Neural cell (in vitro differentiated cells): Measurements from ENCODE around the gene FBXW8. TPM values are rescaled to one million over a fixed set of nuclear protein-coding genes. Genes with fewer than 3 reads are reported as not detected.

Experiments used
- H2AFZ ChIP-seq: fragments of 200-600, 300-800 bp; sonication (generic), shearing (Covaris generic); 2 replicates; pipeline ENCODE4 v1.6.0; 2014; ENCODE audit warnings: low read depth, mild to moderate bottlenecking, antibody characterized with exemption, low read length, moderate library complexity
- H3F3A ChIP-seq: fragments of 200-600 bp; shearing (Covaris generic); 2 replicates; pipeline ENCODE4 v1.6.1; 2016; ENCODE audit warnings: mild to moderate bottlenecking, moderate library complexity, mixed read lengths, antibody characterized with exemption, low read length; ENCODE audit not compliant: insufficient read depth, poor library complexity, severe bottlenecking
- H3K27ac ChIP-seq: fragments of 200-600, 300-800 bp; sonication (generic), shearing (Covaris generic); 2 replicates; pipeline ENCODE4 v1.5.1; 2014; ENCODE audit warnings: mild to moderate bottlenecking, low read length, moderate library complexity
- H3K27me3 ChIP-seq: fragments of 300-800, 200-600 bp; sonication (generic), shearing (Covaris generic); 2 replicates; pipeline ENCODE4 v1.6.0; 2014; ENCODE audit warnings: mild to moderate bottlenecking, low read depth, low read length, moderate library complexity; ENCODE audit not compliant: insufficient read depth
- H3K36me3 ChIP-seq: fragments of 300-800, 200-600 bp; sonication (generic), shearing (Covaris generic); 2 replicates; pipeline ENCODE4 v1.5.1; 2014; ENCODE audit warnings: mild to moderate bottlenecking, antibody characterized with exemption, low read length, moderate library complexity; ENCODE audit not compliant: insufficient read depth
- H3K4me2 ChIP-seq: fragments of 300-800, 200-600 bp; sonication (generic), shearing (Covaris generic); 2 replicates; pipeline ENCODE4 v1.6.0; 2014; ENCODE audit warnings: mild to moderate bottlenecking, low read length
- H3K4me3 ChIP-seq: fragments of 300-800, 200-600 bp; sonication (generic), shearing (Covaris generic); 2 replicates; pipeline ENCODE4 v1.5.1; 2014; ENCODE audit warnings: mild to moderate bottlenecking, low read length, moderate library complexity
- H3K79me2 ChIP-seq: fragments of 200-600 bp; shearing (Covaris generic); replicated peaks from 2 replicates; pipeline ENCODE4 v1.6.0; 2014; ENCODE audit warnings: mild to moderate bottlenecking, low read length, moderate library complexity; ENCODE audit not compliant: insufficient read depth
- H3K9ac ChIP-seq: fragments of 300-800, 200-600 bp; sonication (generic), shearing (Covaris generic); 2 replicates; pipeline ENCODE4 v1.6.1; 2016; ENCODE audit warnings: mild to moderate bottlenecking, low read length, mixed read lengths
- H3K9me2 ChIP-seq: fragments of 200-600 bp; shearing (Covaris generic); 2 replicates; pipeline ENCODE4 v1.6.1; 2016; ENCODE audit warnings: mild to moderate bottlenecking, low read length, mixed read lengths; ENCODE audit not compliant: insufficient read depth
- H3K9me3 ChIP-seq: fragments of 200-600, 300-800 bp; sonication (generic), shearing (Covaris generic); 2 replicates; pipeline ENCODE4 v1.6.1; 2016; ENCODE audit warnings: mild to moderate bottlenecking, mixed run types, low read length, moderate library complexity, mixed read lengths
- H4K20me1 ChIP-seq: fragments of 200-600 bp; shearing (Covaris generic); 2 replicates; pipeline ENCODE4 v1.6.1; 2016; ENCODE audit warnings: mild to moderate bottlenecking, mixed run types; ENCODE audit not compliant: insufficient read depth
- EP300 ChIP-seq: fragments of 450-650 bp; conservative IDR thresholded peaks from 2 replicates; pipeline ENCODE4 v1.6.1; 2014; ENCODE audit warnings: antibody characterized with exemption, mild to moderate bottlenecking, moderate library complexity; ENCODE audit not compliant: poor library complexity, severe bottlenecking
- EZH2 ChIP-seq: fragments of 200-600, 300-800 bp; shearing (Covaris generic), sonication (generic); IDR thresholded peaks from 2 replicates; pipeline ENCODE4 v1.6.1; 2014; ENCODE audit warnings: antibody characterized with exemption, low read length, borderline replicate concordance, mild to moderate bottlenecking; ENCODE audit not compliant: insufficient read depth, poor library complexity, severe bottlenecking
- MXI1 ChIP-seq: fragments of 450-650 bp; conservative IDR thresholded peaks from 2 replicates; pipeline ENCODE4 v1.6.1; 2014; ENCODE audit warnings: antibody characterized with exemption, mild to moderate bottlenecking; ENCODE audit not compliant: poor library complexity, severe bottlenecking
- POLR2AphosphoS5 ChIP-seq: IDR thresholded peaks from 2 replicates; pipeline ENCODE4 v1.6.1; 2012
- RAD21 ChIP-seq: fragments of 450-650 bp; conservative IDR thresholded peaks from 2 replicates; pipeline ENCODE4 v1.6.1; 2014; ENCODE audit warnings: antibody characterized with exemption, mild to moderate bottlenecking, moderate library complexity
- SMC3 ChIP-seq: fragments of 450-650 bp; conservative IDR thresholded peaks from 2 replicates; pipeline ENCODE4 v1.6.1; 2014; ENCODE audit warnings: antibody characterized with exemption, mild to moderate bottlenecking, moderate library complexity; ENCODE audit not compliant: poor library complexity
- TAF1 ChIP-seq: IDR thresholded peaks from 2 replicates; pipeline ENCODE4 v1.6.1; 2012; ENCODE audit warnings: low read depth
- polyA plus RNA-seq: library from polyadenylated mRNA; depleted of rRNA; stranded (reverse); fragments of >200 nt; gene quantifications from 2 replicates; pipeline ENCODE4 v1.2.3, GENCODE V29; 2014
- TF ChIP-seq, protein P1 (sequence below): IDR thresholded peaks from 2 replicates; pipeline ENCODE4 v1.6.1; 2012; ENCODE audit warnings: borderline replicate concordance
- TF ChIP-seq, protein P2 (sequence below): fragments of 450-650 bp; IDR thresholded peaks from 2 replicates; pipeline ENCODE4 v1.5.1; 2014; ENCODE audit warnings: antibody characterized with exemption, mild to moderate bottlenecking, moderate library complexity; ENCODE audit not compliant: poor library complexity, severe bottlenecking

Gene FBXW8
- polyA plus RNA-seq, 1 donor from 2014 or later = 5.6 TPM

DNA sequence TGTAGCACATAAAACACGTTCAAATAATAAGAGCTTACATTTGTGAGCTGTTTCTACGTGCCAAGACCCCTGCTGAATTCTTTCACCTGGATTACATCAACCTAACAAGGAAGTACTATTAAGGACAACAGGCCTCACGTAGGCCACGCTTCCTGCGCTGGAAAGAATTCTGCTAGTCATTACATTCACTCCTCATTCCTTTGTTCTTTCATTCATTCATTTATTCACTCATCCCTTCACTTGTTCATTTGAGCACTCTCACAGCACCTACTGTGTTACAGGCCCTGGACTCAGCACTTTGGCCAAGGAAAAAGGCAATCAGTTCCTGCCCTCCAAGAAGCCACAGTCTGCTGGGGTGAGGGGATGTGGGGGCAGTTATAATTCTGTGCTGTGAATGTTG, 160.3 kb downstream of the FBXW8 start:
- Histone ChIP-seq H3K4me2 (no peak overlapping the region), H3K4me3 (no peak overlapping the region), H3K79me2 (no peaks in the 10 kb centered on the region), H3K27me3 (no peaks in the 10 kb centered on the region), H3F3A (no peaks in the 10 kb centered on the region), H3K27ac (no peak overlapping the region), H4K20me1 (no peaks in the 10 kb centered on the region), H3K9me2 (no peaks in the 10 kb centered on the region), H2AFZ (no peak overlapping the region), H3K9ac (no peak overlapping the region), H3K9me3 (no peaks in the 10 kb centered on the region), H3K36me3 (no peaks in the 10 kb centered on the region)
- TF ChIP-seq RAD21 = no peak
- no peak for TF ChIP-seq MXI1
- TF ChIP-seq, protein P1, sequence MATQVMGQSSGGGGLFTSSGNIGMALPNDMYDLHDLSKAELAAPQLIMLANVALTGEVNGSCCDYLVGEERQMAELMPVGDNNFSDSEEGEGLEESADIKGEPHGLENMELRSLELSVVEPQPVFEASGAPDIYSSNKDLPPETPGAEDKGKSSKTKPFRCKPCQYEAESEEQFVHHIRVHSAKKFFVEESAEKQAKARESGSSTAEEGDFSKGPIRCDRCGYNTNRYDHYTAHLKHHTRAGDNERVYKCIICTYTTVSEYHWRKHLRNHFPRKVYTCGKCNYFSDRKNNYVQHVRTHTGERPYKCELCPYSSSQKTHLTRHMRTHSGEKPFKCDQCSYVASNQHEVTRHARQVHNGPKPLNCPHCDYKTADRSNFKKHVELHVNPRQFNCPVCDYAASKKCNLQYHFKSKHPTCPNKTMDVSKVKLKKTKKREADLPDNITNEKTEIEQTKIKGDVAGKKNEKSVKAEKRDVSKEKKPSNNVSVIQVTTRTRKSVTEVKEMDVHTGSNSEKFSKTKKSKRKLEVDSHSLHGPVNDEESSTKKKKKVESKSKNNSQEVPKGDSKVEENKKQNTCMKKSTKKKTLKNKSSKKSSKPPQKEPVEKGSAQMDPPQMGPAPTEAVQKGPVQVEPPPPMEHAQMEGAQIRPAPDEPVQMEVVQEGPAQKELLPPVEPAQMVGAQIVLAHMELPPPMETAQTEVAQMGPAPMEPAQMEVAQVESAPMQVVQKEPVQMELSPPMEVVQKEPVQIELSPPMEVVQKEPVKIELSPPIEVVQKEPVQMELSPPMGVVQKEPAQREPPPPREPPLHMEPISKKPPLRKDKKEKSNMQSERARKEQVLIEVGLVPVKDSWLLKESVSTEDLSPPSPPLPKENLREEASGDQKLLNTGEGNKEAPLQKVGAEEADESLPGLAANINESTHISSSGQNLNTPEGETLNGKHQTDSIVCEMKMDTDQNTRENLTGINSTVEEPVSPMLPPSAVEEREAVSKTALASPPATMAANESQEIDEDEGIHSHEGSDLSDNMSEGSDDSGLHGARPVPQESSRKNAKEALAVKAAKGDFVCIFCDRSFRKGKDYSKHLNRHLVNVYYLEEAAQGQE = no peak
- TF ChIP-seq POLR2AphosphoS5 = no peak
- TF ChIP-seq TAF1 = no peak
- TF ChIP-seq, protein P2, sequence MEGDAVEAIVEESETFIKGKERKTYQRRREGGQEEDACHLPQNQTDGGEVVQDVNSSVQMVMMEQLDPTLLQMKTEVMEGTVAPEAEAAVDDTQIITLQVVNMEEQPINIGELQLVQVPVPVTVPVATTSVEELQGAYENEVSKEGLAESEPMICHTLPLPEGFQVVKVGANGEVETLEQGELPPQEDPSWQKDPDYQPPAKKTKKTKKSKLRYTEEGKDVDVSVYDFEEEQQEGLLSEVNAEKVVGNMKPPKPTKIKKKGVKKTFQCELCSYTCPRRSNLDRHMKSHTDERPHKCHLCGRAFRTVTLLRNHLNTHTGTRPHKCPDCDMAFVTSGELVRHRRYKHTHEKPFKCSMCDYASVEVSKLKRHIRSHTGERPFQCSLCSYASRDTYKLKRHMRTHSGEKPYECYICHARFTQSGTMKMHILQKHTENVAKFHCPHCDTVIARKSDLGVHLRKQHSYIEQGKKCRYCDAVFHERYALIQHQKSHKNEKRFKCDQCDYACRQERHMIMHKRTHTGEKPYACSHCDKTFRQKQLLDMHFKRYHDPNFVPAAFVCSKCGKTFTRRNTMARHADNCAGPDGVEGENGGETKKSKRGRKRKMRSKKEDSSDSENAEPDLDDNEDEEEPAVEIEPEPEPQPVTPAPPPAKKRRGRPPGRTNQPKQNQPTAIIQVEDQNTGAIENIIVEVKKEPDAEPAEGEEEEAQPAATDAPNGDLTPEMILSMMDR = no peak
- TF ChIP-seq EZH2 = no peak
- TF ChIP-seq EP300 = no peak
- no peak for TF ChIP-seq SMC3

DNA sequence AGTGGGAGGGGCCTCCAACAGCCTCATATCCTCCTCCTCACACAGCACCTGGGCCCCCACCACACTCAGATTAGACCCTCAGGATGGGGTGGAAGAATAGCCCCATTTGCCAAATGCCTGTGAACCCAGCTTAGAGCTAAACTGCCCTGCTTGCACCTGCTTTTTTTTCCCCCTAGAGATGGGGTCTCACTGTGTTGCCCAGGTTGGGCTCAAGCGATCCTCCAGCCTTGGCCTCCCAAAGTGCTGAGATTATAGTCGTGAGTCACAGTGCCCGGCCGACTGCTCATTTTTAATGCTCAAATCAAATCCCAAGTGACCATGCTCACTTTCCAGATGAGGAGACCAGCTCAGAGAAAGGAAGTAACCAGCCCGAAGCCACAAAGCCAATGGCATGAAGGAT, 161.4 kb downstream of the FBXW8 start:
- H4K20me1 ChIP-seq = no peaks in the 10 kb centered on the region
- H3K79me2 ChIP-seq = no peaks in the 10 kb centered on the region
- no peaks in the 10 kb centered on the region for H3K36me3 ChIP-seq
- no peak overlapping the region for H3K27ac ChIP-seq
- no peaks in the 10 kb centered on the region for H3F3A ChIP-seq
- no peak overlapping the region for H3K4me2 ChIP-seq
- no peaks in the 10 kb centered on the region for H3K27me3 ChIP-seq
- H3K9ac ChIP-seq = no peak overlapping the region
- no peaks in the 10 kb centered on the region for H3K9me3 ChIP-seq
- no peaks in the 10 kb centered on the region for H3K9me2 ChIP-seq
- TF ChIP-seq SMC3 (no peak), TAF1 (no peak), RAD21 (no peak), EP300 (no peak), EZH2 (no peak), POLR2AphosphoS5 (no peak), MXI1 (no peak)
- TF ChIP-seq, protein P2 = no peak
- TF ChIP-seq, protein P1 = no peak
- no peak overlapping the region for H3K4me3 ChIP-seq
- H2AFZ ChIP-seq = no peak overlapping the region
